ENCODE results near the gene NUP210L.
A peak's percentile ranks its signal among the peaks of the same experiment; 100 is the strongest.

Gene NUP210L

DNA sequence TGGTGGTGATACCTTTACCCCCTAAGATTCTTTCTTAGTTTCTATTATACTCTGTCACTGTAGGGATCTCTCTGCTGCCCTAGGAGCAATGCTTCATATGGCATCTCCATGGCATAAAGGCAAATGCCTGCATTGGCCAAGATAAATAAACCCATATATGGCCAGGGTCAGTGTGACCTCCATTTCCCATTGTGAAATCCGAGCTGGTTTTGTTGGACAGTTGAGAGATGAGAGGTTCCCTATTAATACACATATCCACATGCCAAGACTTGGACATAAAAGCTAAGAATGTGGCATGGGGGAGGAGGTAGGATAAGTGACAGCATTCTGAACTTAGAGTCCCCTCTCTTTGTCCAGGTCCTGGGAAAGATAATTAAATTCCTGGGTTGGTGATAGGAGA, 35.7 kb upstream of the NUP210L start:
- no peak for DNase-seq (ENCODE audit: low spot score)
- TF ChIP-seq, protein P1, sequence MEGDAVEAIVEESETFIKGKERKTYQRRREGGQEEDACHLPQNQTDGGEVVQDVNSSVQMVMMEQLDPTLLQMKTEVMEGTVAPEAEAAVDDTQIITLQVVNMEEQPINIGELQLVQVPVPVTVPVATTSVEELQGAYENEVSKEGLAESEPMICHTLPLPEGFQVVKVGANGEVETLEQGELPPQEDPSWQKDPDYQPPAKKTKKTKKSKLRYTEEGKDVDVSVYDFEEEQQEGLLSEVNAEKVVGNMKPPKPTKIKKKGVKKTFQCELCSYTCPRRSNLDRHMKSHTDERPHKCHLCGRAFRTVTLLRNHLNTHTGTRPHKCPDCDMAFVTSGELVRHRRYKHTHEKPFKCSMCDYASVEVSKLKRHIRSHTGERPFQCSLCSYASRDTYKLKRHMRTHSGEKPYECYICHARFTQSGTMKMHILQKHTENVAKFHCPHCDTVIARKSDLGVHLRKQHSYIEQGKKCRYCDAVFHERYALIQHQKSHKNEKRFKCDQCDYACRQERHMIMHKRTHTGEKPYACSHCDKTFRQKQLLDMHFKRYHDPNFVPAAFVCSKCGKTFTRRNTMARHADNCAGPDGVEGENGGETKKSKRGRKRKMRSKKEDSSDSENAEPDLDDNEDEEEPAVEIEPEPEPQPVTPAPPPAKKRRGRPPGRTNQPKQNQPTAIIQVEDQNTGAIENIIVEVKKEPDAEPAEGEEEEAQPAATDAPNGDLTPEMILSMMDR (IDR thresholded peaks at IDR 0.05; ENCODE audit: extremely low read depth, insufficient read depth, missing control alignments) = no peak
- in situ Hi-C loops (cut with MboI; ENCODE audit: low pct_unique_long_range_greater_than_20kb, low sequenced_read_pairs, unreplicated experiment) = no loop called here

DNA sequence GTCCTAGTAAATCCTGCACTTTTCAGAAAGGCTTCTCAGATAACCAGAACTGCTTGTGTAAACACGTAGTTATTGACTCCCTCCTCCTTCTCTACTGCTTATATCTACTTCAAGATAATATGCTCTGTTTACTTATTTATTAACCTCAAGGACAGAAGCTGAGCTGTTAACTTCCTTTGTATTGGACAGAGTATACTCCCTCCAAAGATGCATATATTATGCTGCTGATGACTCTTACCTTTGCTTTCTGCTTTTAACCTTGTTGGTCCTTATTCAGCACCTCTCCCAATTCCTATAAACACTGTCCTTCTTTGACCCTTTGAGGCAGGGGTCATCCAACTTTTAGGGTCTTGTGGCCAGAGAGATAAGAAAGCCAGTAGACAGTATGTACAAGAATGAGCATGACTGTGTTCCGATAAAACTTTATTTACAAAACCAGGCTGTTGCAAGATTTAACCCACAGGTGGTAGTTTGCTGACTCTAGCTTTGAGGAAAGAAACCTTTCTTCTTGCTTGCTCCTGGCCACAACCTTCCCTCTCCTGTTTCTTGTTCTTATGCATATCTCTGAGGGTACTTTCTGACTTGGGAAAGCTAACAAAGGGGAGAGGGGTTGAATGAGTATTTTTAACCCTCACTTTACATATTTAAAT, 32.1 kb upstream of the NUP210L start:
- TF ChIP-seq, protein P1 (IDR thresholded peaks at IDR 0.05; ENCODE audit: extremely low read depth, insufficient read depth, missing control alignments) = no peak
- in situ Hi-C loops (cut with MboI; ENCODE audit: low pct_unique_long_range_greater_than_20kb, low sequenced_read_pairs, unreplicated experiment) = no loop called here
- no peak for DNase-seq (ENCODE audit: low spot score)

DNA sequence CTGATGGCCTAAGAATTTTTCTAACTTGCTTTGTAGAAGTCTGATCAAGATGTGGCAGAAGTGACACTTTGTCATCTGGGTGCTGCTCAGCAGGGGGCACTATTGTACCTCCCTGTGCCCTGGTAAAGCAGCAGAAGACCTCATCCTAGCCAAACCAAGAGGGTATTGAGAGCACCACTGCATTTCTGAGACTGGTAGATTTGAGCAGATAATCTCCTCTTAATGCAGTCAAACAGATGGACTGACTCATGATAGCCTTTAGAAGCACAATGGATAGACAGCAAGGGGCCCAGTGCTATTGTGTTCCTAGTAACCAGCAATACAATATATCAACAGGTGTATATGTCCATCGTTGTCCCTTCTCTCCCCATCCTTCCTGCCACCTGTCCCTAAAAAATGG, 31.3 kb upstream of the NUP210L start:
- in situ Hi-C loops (cut with MboI; ENCODE audit: low pct_unique_long_range_greater_than_20kb, low sequenced_read_pairs, unreplicated experiment) = no loop called here
- peak; percentile 65 for DNase-seq (ENCODE audit: low spot score)
- TF ChIP-seq, protein P1 (IDR thresholded peaks at IDR 0.05; ENCODE audit: extremely low read depth, insufficient read depth, missing control alignments) = peak; percentile 78

DNA sequence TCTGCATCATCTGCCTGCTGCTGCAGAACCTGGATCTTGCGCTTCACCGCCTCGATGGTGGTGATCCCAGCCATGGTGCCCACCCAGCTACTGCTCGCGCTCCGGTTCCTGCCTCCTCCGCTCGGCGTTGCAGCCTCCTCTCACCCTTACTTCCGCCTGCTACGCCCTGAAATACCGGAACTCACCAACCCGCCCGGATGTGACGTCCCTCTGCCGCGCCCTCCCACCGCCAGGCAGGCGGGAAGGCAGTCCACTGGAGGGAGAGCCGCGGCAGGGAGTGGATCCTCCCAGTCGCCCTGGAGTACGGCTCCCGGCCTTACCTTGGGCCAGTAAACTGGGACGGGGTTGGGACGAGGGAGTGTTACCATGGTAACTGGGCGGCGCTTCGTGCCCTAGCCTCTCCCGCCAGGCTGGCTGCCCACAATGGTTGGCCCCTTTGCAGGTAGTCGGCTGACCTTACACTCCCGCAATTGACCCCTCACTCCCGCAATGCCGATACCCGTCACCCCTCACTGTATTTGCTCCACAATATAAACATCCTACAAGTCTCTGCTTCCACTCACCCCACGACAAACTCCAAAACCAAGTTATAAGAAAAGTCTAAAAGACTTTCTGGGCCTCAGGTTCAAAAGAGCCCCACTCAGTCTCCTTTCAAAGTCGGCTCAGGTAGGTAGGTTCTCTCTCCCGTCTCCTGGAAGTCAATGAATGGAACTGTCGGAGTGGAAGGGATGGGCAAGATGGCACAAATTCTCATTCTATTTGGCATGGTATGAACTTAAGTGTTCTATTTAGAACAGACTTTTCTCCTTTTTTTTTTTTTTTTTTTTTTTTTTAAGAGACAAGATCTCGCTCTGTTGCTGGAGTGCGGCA, 28.4 kb upstream of the NUP210L start:
- in situ Hi-C loops (cut with MboI; ENCODE audit: low pct_unique_long_range_greater_than_20kb, low sequenced_read_pairs, unreplicated experiment) = no loop called here
- TF ChIP-seq, protein P1 (IDR thresholded peaks at IDR 0.05; ENCODE audit: extremely low read depth, insufficient read depth, missing control alignments) = no peak
- DNase-seq (ENCODE audit: low spot score) = peak; percentile 93

DNA sequence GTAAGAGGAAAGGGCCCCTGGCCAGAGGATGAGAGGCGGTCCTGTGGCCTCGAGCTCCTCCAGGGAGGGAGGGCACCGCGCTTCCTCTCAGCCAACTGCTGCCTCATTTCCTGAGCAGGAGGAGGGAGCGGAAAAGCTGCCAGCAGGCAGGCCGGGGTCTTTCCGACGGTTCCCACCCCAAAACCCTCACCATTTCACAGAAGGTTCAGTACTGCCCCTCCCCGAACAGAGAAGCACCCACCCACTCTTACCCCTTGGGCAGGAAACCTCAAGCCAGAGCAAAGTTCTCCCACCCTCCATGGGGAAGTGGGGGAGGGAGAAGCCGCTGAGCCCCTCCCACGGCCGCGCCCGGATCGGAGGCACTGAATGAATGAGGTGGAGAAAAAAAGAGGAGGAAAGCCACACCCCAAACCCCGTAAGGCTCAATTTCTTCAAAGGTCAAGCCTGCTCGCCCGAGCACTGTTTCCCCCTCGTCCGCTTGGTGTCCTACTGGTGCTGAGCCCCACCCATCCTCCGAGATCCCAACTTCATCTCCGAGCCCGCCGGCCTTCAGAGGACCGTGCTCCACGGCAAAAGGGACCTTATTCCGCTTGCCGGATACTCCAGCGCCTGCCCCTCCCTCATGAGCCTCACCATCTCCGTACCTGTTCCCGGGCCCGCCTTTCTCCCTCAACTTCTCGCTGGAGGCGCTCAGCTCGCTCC, 27.6 kb upstream of the NUP210L start:
- TF ChIP-seq, protein P1 (IDR thresholded peaks at IDR 0.05; ENCODE audit: extremely low read depth, insufficient read depth, missing control alignments) = no peak
- in situ Hi-C loops (cut with MboI; ENCODE audit: low pct_unique_long_range_greater_than_20kb, low sequenced_read_pairs, unreplicated experiment) = no loop called here
- DNase-seq (ENCODE audit: low spot score) = peak; percentile 46

DNA sequence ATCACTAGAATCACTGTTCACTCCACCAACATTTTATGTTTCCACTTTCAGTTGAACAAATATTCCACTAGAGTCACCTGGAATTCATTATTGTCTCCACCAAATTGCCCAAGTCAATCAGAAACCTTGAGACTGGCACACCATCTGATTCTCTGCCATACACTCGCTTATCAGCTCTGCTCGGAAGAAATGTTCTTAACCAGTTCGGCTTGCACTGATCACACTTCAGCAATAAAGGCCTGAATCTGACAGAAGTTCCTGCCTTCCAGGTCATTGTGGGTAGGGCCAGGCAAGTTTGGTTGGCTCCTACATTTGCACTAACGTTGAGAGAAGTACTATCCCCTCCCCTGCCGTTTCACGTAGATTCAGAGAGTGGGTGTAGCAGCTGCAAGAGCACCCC, 27.1 kb upstream of the NUP210L start:
- TF ChIP-seq, protein P1 (IDR thresholded peaks at IDR 0.05; ENCODE audit: extremely low read depth, insufficient read depth, missing control alignments) = no peak
- in situ Hi-C loops (cut with MboI; ENCODE audit: low pct_unique_long_range_greater_than_20kb, low sequenced_read_pairs, unreplicated experiment) = no loop called here
- DNase-seq (ENCODE audit: low spot score) = peak; percentile 77

Data from GM13977 (cell line).